GM23338 (cell line): Measurements from ENCODE around the gene INPP5A. TPM values are rescaled to one million over a fixed set of nuclear protein-coding genes. Genes with fewer than 3 reads are reported as not detected.

Experiments
- ATAC-seq: fragments of 200-7000 bp; cut with Tn5 transposase; 3 replicates; pipeline ENCODE4 v1.9.1; 2020
- DNase-seq: peaks from one replicate; pipeline ENCODE4 v3.0.0-alpha.2; 2015; ENCODE audit warnings: low spot score
- H2AFZ ChIP-seq: fragments of 200-600 bp; sonication (generic); 2 replicates; pipeline ENCODE4 v1.8.0; 2016; ENCODE audit warnings: antibody characterized with exemption, mild to moderate bottlenecking, moderate library complexity
- H3F3A ChIP-seq: fragments of 200-600 bp; sonication (generic); replicated peaks from 2 replicates; pipeline ENCODE4 v1.8.0; 2017; ENCODE audit warnings: antibody characterized with exemption, mixed run types, low read depth
- H3K27ac ChIP-seq: fragments of 200-600 bp; sonication (generic); 2 replicates; pipeline ENCODE4 v1.6.1; 2016; ENCODE audit warnings: low read depth
- H3K27me3 ChIP-seq: fragments of 200-600 bp; sonication (generic); 2 replicates; pipeline ENCODE4 v1.8.0; 2016; ENCODE audit warnings: mild to moderate bottlenecking, mixed run types, moderate library complexity; ENCODE audit not compliant: insufficient read depth
- H3K36me3 ChIP-seq: fragments of 200-600 bp; sonication (generic); 2 replicates; pipeline ENCODE4 v1.8.0; 2016; ENCODE audit warnings: mild to moderate bottlenecking; ENCODE audit not compliant: insufficient read depth
- H3K4me1 ChIP-seq: fragments of 200-600 bp; sonication (generic); 2 replicates; pipeline ENCODE4 v1.8.0; 2016; ENCODE audit warnings: mild to moderate bottlenecking, moderate library complexity; ENCODE audit not compliant: insufficient read depth
- H3K4me2 ChIP-seq: fragments of 200-600 bp; sonication (generic); 2 replicates; pipeline ENCODE4 v1.7.1; 2017; ENCODE audit warnings: mixed run types
- H3K4me3 ChIP-seq: fragments of 200-600 bp; sonication (generic); 2 replicates; pipeline ENCODE4 v1.6.1; 2016; ENCODE audit warnings: mixed run types
- H3K79me2 ChIP-seq: fragments of 200-600 bp; sonication (generic); replicated peaks from 2 replicates; pipeline ENCODE4 v1.8.0; 2017; ENCODE audit warnings: mild to moderate bottlenecking; ENCODE audit not compliant: insufficient read depth
- H3K9me2 ChIP-seq: fragments of 200-600 bp; sonication (generic); 2 replicates; pipeline ENCODE4 v1.8.0; 2017; ENCODE audit not compliant: insufficient read depth
- H4K20me1 ChIP-seq: fragments of 200-600 bp; sonication (generic); replicated peaks from 2 replicates; pipeline ENCODE4 v1.8.0; 2017; ENCODE audit warnings: mild to moderate bottlenecking; ENCODE audit not compliant: insufficient read depth
- H3K27ac Mint-ChIP-seq: 2 replicates; pipeline ENCODE4 v1.8.0; 2020; ENCODE audit warnings: inconsistent platforms, mild to moderate bottlenecking, moderate library complexity, mixed read lengths
- H3K27me3 Mint-ChIP-seq: 3 replicates; pipeline ENCODE4 v1.8.0; 2022; ENCODE audit warnings: low read depth, mild to moderate bottlenecking, moderate library complexity, mixed read lengths, inconsistent platforms; ENCODE audit not compliant: insufficient read depth, poor library complexity
- H3K36me3 Mint-ChIP-seq: 3 replicates; pipeline ENCODE4 v1.8.0; 2021; ENCODE audit warnings: low read depth, mild to moderate bottlenecking, inconsistent platforms, moderate library complexity, mixed read lengths
- H3K4me1 Mint-ChIP-seq: 3 replicates; pipeline ENCODE4 v1.8.0; 2020; ENCODE audit warnings: mild to moderate bottlenecking, inconsistent platforms, mixed read lengths
- H3K4me3 Mint-ChIP-seq: 3 replicates; pipeline ENCODE4 v1.8.0; 2021; ENCODE audit warnings: moderate library complexity, mild to moderate bottlenecking, inconsistent platforms, mixed read lengths
- H3K9me3 Mint-ChIP-seq: 3 replicates; pipeline ENCODE4 v1.8.0; 2020; ENCODE audit warnings: moderate library complexity, mild to moderate bottlenecking, inconsistent platforms, mixed read lengths
- CREB1 ChIP-seq: fragments of 250-450 bp; sonication (Bioruptor Pico); IDR thresholded peaks from 2 replicates; pipeline ENCODE4 v1.5.0; 2020; ENCODE audit warnings: low read depth, mild to moderate bottlenecking, moderate library complexity
- CTCF ChIP-seq, 2 experiments: fragments of 200-600 bp in 1 of 2; sonication (generic) in 1 of 2; conservative IDR thresholded peaks; 2 replicates each; pipeline versions ENCODE4 v1.5.1 to v1.6.1; 2016 to 2017; ENCODE audit warnings: antibody characterized with exemption in 2 of 2, low read depth in 2 of 2, mild to moderate bottlenecking in 2 of 2, moderate library complexity in 1 of 2
- ETS1 ChIP-seq: IDR thresholded peaks from 2 replicates; pipeline ENCODE4 v1.6.1; 2016; ENCODE audit warnings: antibody characterized with exemption
- JUNB ChIP-seq: IDR thresholded peaks from one replicate; pipeline ENCODE4 v1.6.1; 2016; ENCODE audit warnings: antibody characterized with exemption; ENCODE audit not compliant: unreplicated experiment
- REST ChIP-seq: IDR thresholded peaks from one replicate; pipeline ENCODE4 v1.6.1; 2018; ENCODE audit warnings: antibody characterized with exemption; ENCODE audit not compliant: unreplicated experiment
- STAT1 ChIP-seq: IDR thresholded peaks from one replicate; pipeline ENCODE4 v1.6.1; 2016; ENCODE audit warnings: antibody characterized with exemption; ENCODE audit not compliant: unreplicated experiment
- ZNF114 ChIP-seq: fragments of 250-450 bp; sonication (Bioruptor Pico); IDR thresholded peaks from 2 replicates; pipeline ENCODE4 v1.5.0; 2020; ENCODE audit warnings: mild to moderate bottlenecking, moderate library complexity
- ZNF331 ChIP-seq: fragments of 250-450 bp; sonication (Bioruptor Pico); IDR thresholded peaks from 2 replicates; pipeline ENCODE4 v1.5.0; 2020; ENCODE audit warnings: low read depth, mild to moderate bottlenecking, moderate library complexity
- polyA plus RNA-seq: library from polyadenylated mRNA; unstranded; fragments of >200 nt; fragmentation: Nextera tagmentation; extraction: Ambion mirVana; gene quantifications from 2 replicates; pipeline ENCODE4 v1.2.1, GENCODE V29; 2016
- total RNA-seq: library from RNA; depleted of rRNA; stranded (reverse); fragments of >200 nt; shearing (Covaris generic); gene quantifications from 2 replicates; pipeline ENCODE4 v1.2.3, GENCODE V29; 2014

The INPP5A gene
- total and polyA plus RNA-seq, 2 experiments from 2014 or later: 5.9 to 40.6 TPM

GRCh38 chr10:132698761-132699391 is 161.3 kb downstream of the INPP5A start:
- H3K27ac ChIP-seq: no peak overlapping the region
- no peak overlapping the region for H3K4me3 ChIP-seq
- H3K36me3 Mint-ChIP-seq: peaks cover 4% of the 10 kb centered on the region; the same call in 2 of the 3 replicates
- peaks cover 12% of the 10 kb centered on the region for H3K9me3 Mint-ChIP-seq
- H3K27me3 Mint-ChIP-seq: no peaks in the 10 kb centered on the region
- TF ChIP-seq CTCF (conservative IDR thresholded peaks at IDR 0.05; ENCODE audit: low read depth in 2 of 2) (no peak), REST (no peak), CREB1 (CRISPR knock-in tag) (no peak), ZNF114 (no peak), ZNF331 (no peak), JUNB (no peak), STAT1 (no peak)
- H3K36me3 ChIP-seq: no peaks in the 10 kb centered on the region
- H3K4me2 ChIP-seq: no peak overlapping the region
- H3K4me1 ChIP-seq: no peaks in the 10 kb centered on the region
- no peak overlapping the region for H3K4me3 Mint-ChIP-seq
- H3K27ac Mint-ChIP-seq: no peak overlapping the region
- no peak overlapping the region for H2AFZ ChIP-seq
- H4K20me1 ChIP-seq: no peaks in the 10 kb centered on the region
- H3K79me2 ChIP-seq: no peaks in the 10 kb centered on the region
- no peaks in the 10 kb centered on the region for H3K27me3 ChIP-seq
- H3K4me1 Mint-ChIP-seq: peaks cover 6% of the 10 kb centered on the region; the same call in 2 of the 3 replicates
- H3F3A ChIP-seq: no peaks in the 10 kb centered on the region
- DNase-seq (no peak), ATAC-seq (no peak)
- no peaks in the 10 kb centered on the region for H3K9me2 ChIP-seq

GRCh38 chr10:132699411-132700155 is 162.0 kb downstream of the INPP5A start:
- H3K79me2 ChIP-seq: no peaks in the 10 kb centered on the region
- H3K4me1 ChIP-seq: no peaks in the 10 kb centered on the region
- peaks cover 4% of the 10 kb centered on the region; the same call in 2 of the 3 replicates for H3K36me3 Mint-ChIP-seq
- no peak overlapping the region for H2AFZ ChIP-seq
- no peaks in the 10 kb centered on the region for H3K27me3 ChIP-seq
- DNase-seq: no peak
- no peak overlapping the region for H3K27ac ChIP-seq
- no peaks in the 10 kb centered on the region for H3K9me2 ChIP-seq
- H3K4me2 ChIP-seq: no peak overlapping the region
- peaks cover 8% of the 10 kb centered on the region for H3K9me3 Mint-ChIP-seq
- H3K27me3 Mint-ChIP-seq: no peaks in the 10 kb centered on the region
- H3K4me3 Mint-ChIP-seq: no peak overlapping the region
- H4K20me1 ChIP-seq: no peaks in the 10 kb centered on the region
- no peak overlapping the region for H3K27ac Mint-ChIP-seq
- H3K4me1 Mint-ChIP-seq: peaks cover 6% of the 10 kb centered on the region; the same call in 2 of the 3 replicates
- no peaks in the 10 kb centered on the region for H3K36me3 ChIP-seq
- ATAC-seq: no peak
- no peak overlapping the region for H3K4me3 ChIP-seq
- H3F3A ChIP-seq: no peaks in the 10 kb centered on the region
- TF ChIP-seq ETS1 (no peak), ZNF331 (no peak), CREB1 (CRISPR knock-in tag) (no peak)
